Breast epithelium (tissue), 3 donors: ENCODE data around the gene STRA8.

Experiments used
- POLR2A ChIP-seq: fragments of 450-650 bp; IDR thresholded peaks from one replicate; pipeline ENCODE4 v1.6.1; 2016; ENCODE audit warnings: antibody characterized with exemption, mild to moderate bottlenecking, moderate library complexity
- TF ChIP-seq, protein P1 (sequence below), 3 donors: fragments of 450-650 bp; IDR thresholded peaks; one replicate each; pipeline ENCODE4 v1.5.1; 2016 to 2017; ENCODE audit warnings: antibody characterized with exemption in 3 of 3, mild to moderate bottlenecking in 3 of 3, moderate library complexity in 3 of 3

DNA sequence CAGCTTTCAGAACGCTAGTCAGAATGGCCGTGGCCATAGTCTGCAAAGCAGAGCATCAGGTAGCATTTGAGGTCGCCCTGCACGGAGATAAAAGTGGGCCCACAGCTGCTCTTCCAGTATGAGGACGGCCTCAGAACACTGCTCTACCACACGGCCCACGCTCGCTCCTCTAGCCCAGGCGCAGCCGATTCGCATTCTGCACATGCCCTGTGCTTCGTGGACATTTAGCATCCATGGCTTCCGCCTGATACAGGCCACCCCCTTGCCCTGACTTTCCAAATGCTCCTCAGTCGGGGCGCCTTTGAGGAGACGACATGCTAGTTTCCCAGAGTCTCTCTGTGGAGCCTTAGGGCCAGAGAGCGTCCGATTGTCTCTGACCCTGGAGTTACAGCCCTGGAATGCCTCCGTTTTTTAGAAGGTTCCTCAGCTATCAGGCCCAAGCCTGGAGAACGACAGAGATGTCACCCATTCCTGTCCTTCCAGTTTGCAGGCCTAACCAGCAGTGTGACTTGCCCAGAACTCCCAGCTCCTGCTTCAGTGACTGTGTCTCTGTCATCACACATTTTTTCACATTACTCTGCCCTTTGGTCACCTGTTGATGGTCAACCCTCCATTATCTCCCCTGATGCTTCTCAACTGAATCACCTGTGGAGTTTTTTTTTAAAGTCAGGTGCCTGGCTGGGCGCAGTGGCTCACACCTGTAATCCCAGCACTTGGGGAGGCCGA is 14.3 kb downstream of the STRA8 start:
- TF ChIP-seq, protein P1, sequence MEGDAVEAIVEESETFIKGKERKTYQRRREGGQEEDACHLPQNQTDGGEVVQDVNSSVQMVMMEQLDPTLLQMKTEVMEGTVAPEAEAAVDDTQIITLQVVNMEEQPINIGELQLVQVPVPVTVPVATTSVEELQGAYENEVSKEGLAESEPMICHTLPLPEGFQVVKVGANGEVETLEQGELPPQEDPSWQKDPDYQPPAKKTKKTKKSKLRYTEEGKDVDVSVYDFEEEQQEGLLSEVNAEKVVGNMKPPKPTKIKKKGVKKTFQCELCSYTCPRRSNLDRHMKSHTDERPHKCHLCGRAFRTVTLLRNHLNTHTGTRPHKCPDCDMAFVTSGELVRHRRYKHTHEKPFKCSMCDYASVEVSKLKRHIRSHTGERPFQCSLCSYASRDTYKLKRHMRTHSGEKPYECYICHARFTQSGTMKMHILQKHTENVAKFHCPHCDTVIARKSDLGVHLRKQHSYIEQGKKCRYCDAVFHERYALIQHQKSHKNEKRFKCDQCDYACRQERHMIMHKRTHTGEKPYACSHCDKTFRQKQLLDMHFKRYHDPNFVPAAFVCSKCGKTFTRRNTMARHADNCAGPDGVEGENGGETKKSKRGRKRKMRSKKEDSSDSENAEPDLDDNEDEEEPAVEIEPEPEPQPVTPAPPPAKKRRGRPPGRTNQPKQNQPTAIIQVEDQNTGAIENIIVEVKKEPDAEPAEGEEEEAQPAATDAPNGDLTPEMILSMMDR (IDR thresholded peaks at IDR 0.05) = no peak
- TF ChIP-seq POLR2A = no peak
